SK-N-SH treated with all-trans-retinoic acid at 6 μM for 48 hours (cell line): ENCODE results near the gene CAPN1.

Experiments
- ATAC-seq: fragments of 200-7000 bp; cut with Tn5 transposase; 3 replicates; pipeline ENCODE4 v1.9.1; 2020; ENCODE audit warnings: mild to moderate bottlenecking, moderate library complexity
- ARNTL ChIP-seq: fragments of 450-650 bp; formaldehyde crosslinking; IDR thresholded peaks from 2 replicates; pipeline ENCODE4 v1.5.0; 2020; ENCODE audit warnings: low read depth, mild to moderate bottlenecking, moderate library complexity, borderline replicate concordance
- BACH2 ChIP-seq: fragments of 250-450 bp; sonication (Bioruptor Pico); IDR thresholded peaks from 2 replicates; pipeline ENCODE4 v1.9.0; 2021; ENCODE audit warnings: mild to moderate bottlenecking, borderline replicate concordance
- CSDC2 ChIP-seq: fragments of 250-450 bp; sonication (Bioruptor Pico); IDR thresholded peaks from 2 replicates; pipeline ENCODE4 v1.5.0; 2020; ENCODE audit warnings: mild to moderate bottlenecking, moderate library complexity
- CSRNP3 ChIP-seq: fragments of 250-450 bp; sonication (Bioruptor Pico); IDR thresholded peaks from 2 replicates; pipeline ENCODE4 v1.5.1; 2021; ENCODE audit warnings: mild to moderate bottlenecking, moderate library complexity
- ESRRG ChIP-seq: fragments of 250-450 bp; sonication (Bioruptor Pico); IDR thresholded peaks from 2 replicates; pipeline ENCODE4 v1.6.1; 2021; ENCODE audit warnings: mild to moderate bottlenecking
- GLIS3 ChIP-seq: fragments of 250-450 bp; sonication (Bioruptor Pico); IDR thresholded peaks from 2 replicates; pipeline ENCODE4 v1.5.0; 2020; ENCODE audit warnings: mild to moderate bottlenecking, moderate library complexity
- ISL1 ChIP-seq: fragments of 250-450 bp; sonication (Bioruptor Pico); IDR thresholded peaks from 2 replicates; pipeline ENCODE4 v2.1.2; 2022; ENCODE audit warnings: mild to moderate bottlenecking, moderate library complexity
- OSR1 ChIP-seq: fragments of 250-450 bp; sonication (Bioruptor Pico); IDR thresholded peaks from 2 replicates; pipeline ENCODE4 v1.8.0; 2022; ENCODE audit warnings: moderate library complexity, mild to moderate bottlenecking, inconsistent platforms
- POU6F1 ChIP-seq: fragments of 250-450 bp; sonication (Bioruptor Pico); IDR thresholded peaks from 2 replicates; pipeline ENCODE4 v1.8.0; 2021; ENCODE audit warnings: low read depth, mild to moderate bottlenecking, moderate library complexity, borderline replicate concordance
- RARB ChIP-seq: fragments of 250-450 bp; sonication (Bioruptor Pico); IDR thresholded peaks from 2 replicates; pipeline ENCODE4 v1.8.0; 2021; ENCODE audit warnings: mild to moderate bottlenecking, moderate library complexity
- SNAI2 ChIP-seq: fragments of 250-450 bp; sonication (Bioruptor Pico); IDR thresholded peaks from 2 replicates; pipeline ENCODE4 v1.5.0; 2020; ENCODE audit warnings: mild to moderate bottlenecking, moderate library complexity
- TOX ChIP-seq: fragments of 250-450 bp; sonication (Bioruptor Pico); IDR thresholded peaks from 2 replicates; pipeline ENCODE4 v1.8.0; 2021; ENCODE audit warnings: mild to moderate bottlenecking, moderate library complexity, borderline replicate concordance
- ZC3H10 ChIP-seq: fragments of 250-450 bp; sonication (Bioruptor Pico); IDR thresholded peaks from 2 replicates; pipeline ENCODE4 v1.5.1; 2021; ENCODE audit warnings: mild to moderate bottlenecking, moderate library complexity
- ZFP3 ChIP-seq: fragments of 250-450 bp; sonication (Bioruptor Pico); IDR thresholded peaks from 2 replicates; pipeline ENCODE4 v1.5.0; 2020; ENCODE audit warnings: mild to moderate bottlenecking, moderate library complexity
- ZFP30 ChIP-seq: fragments of 450-650 bp; formaldehyde crosslinking; IDR thresholded peaks from 2 replicates; pipeline ENCODE4 v1.5.0; 2022; ENCODE audit warnings: mild to moderate bottlenecking, moderate library complexity
- ZNF565 ChIP-seq: fragments of 450-650 bp; formaldehyde crosslinking; conservative IDR thresholded peaks from 2 replicates; pipeline ENCODE4 v1.5.0; 2020; ENCODE audit warnings: low read depth, mild to moderate bottlenecking, moderate library complexity
- ZNF8 ChIP-seq: fragments of 450-650 bp; formaldehyde crosslinking; IDR thresholded peaks from 2 replicates; pipeline ENCODE4 v1.5.0; 2020; ENCODE audit warnings: mild to moderate bottlenecking, moderate library complexity
- TF ChIP-seq, protein P1 (sequence below): fragments of 250-450 bp; sonication (Bioruptor Pico); IDR thresholded peaks from 2 replicates; pipeline ENCODE4 v1.5.0; 2020; ENCODE audit warnings: mild to moderate bottlenecking, moderate library complexity
- TF ChIP-seq, protein P2 (sequence below): fragments of 250-450 bp; sonication (Bioruptor Pico); IDR thresholded peaks from 2 replicates; pipeline ENCODE4 v1.8.0; 2020; ENCODE audit warnings: mild to moderate bottlenecking, moderate library complexity, borderline replicate concordance
- TF ChIP-seq, protein P3 (sequence below): fragments of 250-450 bp; sonication (Bioruptor Pico); IDR thresholded peaks from 2 replicates; pipeline ENCODE4 v1.5.1; 2020; ENCODE audit warnings: low read depth, mild to moderate bottlenecking, moderate library complexity

CAPN1 gene

DNA sequence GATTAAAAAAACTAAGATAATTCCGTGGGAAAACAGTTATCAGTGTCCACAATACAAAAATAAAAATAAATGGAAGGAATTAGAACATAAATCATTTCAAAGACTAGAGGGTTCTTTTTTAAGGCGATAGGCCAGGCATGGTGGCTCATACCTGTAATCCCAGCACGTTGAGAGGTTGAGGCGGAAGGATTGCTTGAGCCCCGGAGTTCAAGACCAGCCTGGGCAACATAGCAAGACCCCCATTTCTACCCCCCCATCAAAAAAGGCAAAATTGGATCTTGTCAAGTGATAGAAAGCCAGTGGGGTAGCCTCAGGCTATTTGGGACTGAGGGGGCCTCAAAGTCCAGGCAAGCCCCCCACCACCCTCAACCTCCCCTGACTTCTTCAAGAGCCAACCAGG lies 59.4 kb downstream of the CAPN1 start:
- no peak for ATAC-seq
- TF ChIP-seq POU6F1 (CRISPR knock-in tag) (no peak), ZFP3 (CRISPR knock-in tag) (no peak), ARNTL (CRISPR knock-in tag) (no peak), CSDC2 (CRISPR knock-in tag) (no peak), GLIS3 (no peak), RARB (CRISPR knock-in tag) (no peak), OSR1 (no peak)
- TF ChIP-seq, protein P1, sequence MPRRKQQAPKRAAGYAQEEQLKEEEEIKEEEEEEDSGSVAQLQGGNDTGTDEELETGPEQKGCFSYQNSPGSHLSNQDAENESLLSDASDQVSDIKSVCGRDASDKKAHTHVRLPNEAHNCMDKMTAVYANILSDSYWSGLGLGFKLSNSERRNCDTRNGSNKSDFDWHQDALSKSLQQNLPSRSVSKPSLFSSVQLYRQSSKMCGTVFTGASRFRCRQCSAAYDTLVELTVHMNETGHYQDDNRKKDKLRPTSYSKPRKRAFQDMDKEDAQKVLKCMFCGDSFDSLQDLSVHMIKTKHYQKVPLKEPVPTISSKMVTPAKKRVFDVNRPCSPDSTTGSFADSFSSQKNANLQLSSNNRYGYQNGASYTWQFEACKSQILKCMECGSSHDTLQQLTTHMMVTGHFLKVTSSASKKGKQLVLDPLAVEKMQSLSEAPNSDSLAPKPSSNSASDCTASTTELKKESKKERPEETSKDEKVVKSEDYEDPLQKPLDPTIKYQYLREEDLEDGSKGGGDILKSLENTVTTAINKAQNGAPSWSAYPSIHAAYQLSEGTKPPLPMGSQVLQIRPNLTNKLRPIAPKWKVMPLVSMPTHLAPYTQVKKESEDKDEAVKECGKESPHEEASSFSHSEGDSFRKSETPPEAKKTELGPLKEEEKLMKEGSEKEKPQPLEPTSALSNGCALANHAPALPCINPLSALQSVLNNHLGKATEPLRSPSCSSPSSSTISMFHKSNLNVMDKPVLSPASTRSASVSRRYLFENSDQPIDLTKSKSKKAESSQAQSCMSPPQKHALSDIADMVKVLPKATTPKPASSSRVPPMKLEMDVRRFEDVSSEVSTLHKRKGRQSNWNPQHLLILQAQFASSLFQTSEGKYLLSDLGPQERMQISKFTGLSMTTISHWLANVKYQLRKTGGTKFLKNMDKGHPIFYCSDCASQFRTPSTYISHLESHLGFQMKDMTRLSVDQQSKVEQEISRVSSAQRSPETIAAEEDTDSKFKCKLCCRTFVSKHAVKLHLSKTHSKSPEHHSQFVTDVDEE, result no peak
- TF ChIP-seq, protein P2, sequence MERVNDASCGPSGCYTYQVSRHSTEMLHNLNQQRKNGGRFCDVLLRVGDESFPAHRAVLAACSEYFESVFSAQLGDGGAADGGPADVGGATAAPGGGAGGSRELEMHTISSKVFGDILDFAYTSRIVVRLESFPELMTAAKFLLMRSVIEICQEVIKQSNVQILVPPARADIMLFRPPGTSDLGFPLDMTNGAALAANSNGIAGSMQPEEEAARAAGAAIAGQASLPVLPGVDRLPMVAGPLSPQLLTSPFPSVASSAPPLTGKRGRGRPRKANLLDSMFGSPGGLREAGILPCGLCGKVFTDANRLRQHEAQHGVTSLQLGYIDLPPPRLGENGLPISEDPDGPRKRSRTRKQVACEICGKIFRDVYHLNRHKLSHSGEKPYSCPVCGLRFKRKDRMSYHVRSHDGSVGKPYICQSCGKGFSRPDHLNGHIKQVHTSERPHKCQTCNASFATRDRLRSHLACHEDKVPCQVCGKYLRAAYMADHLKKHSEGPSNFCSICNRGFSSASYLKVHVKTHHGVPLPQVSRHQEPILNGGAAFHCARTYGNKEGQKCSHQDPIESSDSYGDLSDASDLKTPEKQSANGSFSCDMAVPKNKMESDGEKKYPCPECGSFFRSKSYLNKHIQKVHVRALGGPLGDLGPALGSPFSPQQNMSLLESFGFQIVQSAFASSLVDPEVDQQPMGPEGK, result no peak

GRCh38 chr11:65241692-65242091 lies 60.0 kb downstream of the CAPN1 start:
- no peak for ATAC-seq
- TF ChIP-seq ZNF565 (CRISPR knock-in tag), result no peak
- TF ChIP-seq ZNF8 (CRISPR knock-in tag), result no peak
- TF ChIP-seq ESRRG, result no peak
- TF ChIP-seq OSR1, result no peak
- TF ChIP-seq SNAI2, result no peak
- TF ChIP-seq, protein P3, sequence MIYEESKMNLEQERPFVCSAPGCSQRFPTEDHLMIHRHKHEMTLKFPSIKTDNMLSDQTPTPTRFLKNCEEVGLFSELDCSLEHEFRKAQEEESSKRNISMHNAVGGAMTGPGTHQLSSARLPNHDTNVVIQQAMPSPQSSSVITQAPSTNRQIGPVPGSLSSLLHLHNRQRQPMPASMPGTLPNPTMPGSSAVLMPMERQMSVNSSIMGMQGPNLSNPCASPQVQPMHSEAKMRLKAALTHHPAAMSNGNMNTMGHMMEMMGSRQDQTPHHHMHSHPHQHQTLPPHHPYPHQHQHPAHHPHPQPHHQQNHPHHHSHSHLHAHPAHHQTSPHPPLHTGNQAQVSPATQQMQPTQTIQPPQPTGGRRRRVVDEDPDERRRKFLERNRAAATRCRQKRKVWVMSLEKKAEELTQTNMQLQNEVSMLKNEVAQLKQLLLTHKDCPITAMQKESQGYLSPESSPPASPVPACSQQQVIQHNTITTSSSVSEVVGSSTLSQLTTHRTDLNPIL (CRISPR knock-in tag), result no peak

- no peak for ATAC-seq
- TF ChIP-seq RARB (CRISPR knock-in tag), result no peak
- no peak for TF ChIP-seq SNAI2
- TF ChIP-seq, protein P1, result no peak
- TF ChIP-seq BACH2 (CRISPR knock-in tag), result no peak
- no peak for TF ChIP-seq ISL1 (CRISPR knock-in tag)
- no peak for TF ChIP-seq OSR1
- TF ChIP-seq, protein P2, result no peak
- no peak for TF ChIP-seq CSRNP3
- TF ChIP-seq ZNF8 (CRISPR knock-in tag), result no peak
- TF ChIP-seq TOX (CRISPR knock-in tag), result no peak
- TF ChIP-seq ZNF565 (CRISPR knock-in tag), result no peak
- TF ChIP-seq ZFP3 (CRISPR knock-in tag), result no peak
- no peak for TF ChIP-seq GLIS3
- TF ChIP-seq ZC3H10 (CRISPR knock-in tag), result no peak
- TF ChIP-seq ARNTL (CRISPR knock-in tag), result no peak
- no peak for TF ChIP-seq ESRRG
- no peak for TF ChIP-seq ZFP30 (CRISPR knock-in tag)
- TF ChIP-seq, protein P3 (CRISPR knock-in tag), result no peak
Measured at GRCh38 chr11:65242389-65242788, 60.7 kb downstream of the CAPN1 start.
